ENCODE data around the gene ZNF662. TPM values are rescaled to one million over a fixed set of nuclear protein-coding genes. Genes with fewer than 3 reads are reported as not detected.

ZNF662 gene
- total RNA-seq, 1 experiment from 2014 or later = not detected

DNA sequence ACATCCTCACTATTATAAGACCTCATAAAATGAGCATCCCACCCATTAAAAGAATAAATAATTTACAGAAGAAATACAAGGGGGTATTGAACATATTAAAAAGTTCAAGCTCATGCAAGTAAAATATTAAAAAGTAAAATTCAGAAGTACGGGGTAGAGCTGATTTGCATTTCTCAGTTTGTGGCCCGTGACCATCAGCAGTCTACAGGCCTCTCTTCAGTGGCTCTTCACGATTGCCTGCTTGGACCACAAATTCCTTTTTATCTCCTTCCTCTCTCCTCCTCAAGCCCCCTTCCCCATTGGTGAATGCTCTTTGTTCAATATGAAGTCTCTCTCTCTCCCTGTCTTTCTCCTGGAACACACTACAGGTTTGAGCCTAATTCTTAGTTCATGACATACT is 49.4 kb upstream of the ZNF662 start:
- H3K4me1 ChIP-seq (ENCODE audit: control insufficient read depth in 1 of 2, insufficient read depth in 2 of 2, low read length in 2 of 2) = no peaks in the 10 kb centered on the region; a peak in 1 of 4 replicates
- H3K27me3 ChIP-seq (ENCODE audit: insufficient read depth, low read length) = no peaks in the 10 kb centered on the region
- no peaks in the 10 kb centered on the region for H4K20me1 ChIP-seq (ENCODE audit: insufficient read depth)
- H3K9me3 ChIP-seq (ENCODE audit: control insufficient read depth in 1 of 2, insufficient read depth in 1 of 2, low read depth in 1 of 2, low read length in 2 of 2) = no peaks in the 10 kb centered on the region
- POLR2A ChIA-PET = no interaction called here
- H3K4me3 ChIP-seq (replicated peaks in 1 of 2; ENCODE audit: low read depth in 1 of 2, low read length in 2 of 2) = no peak overlapping the region
- H3K9me2 ChIP-seq (ENCODE audit: insufficient read depth) = no peaks in the 10 kb centered on the region
- H3K79me2 ChIP-seq (ENCODE audit: insufficient read depth, low read length) = no peaks in the 10 kb centered on the region
- H3K9ac ChIP-seq (ENCODE audit: low read length) = no peak overlapping the region
- CTCF ChIA-PET = no interaction called here
- no TSS peak for BruUV-seq (replicated peaks)
- H2AFZ ChIP-seq (ENCODE audit: low read depth, low read length, poor library complexity, severe bottlenecking) = no peak overlapping the region
- H3K36me3 ChIP-seq (ENCODE audit: control insufficient read depth in 1 of 2, insufficient read depth in 2 of 2, low read length in 2 of 2) = no peaks in the 10 kb centered on the region
- no peak overlapping the region for H3K4me2 ChIP-seq (ENCODE audit: low read length)
- RAD21 ChIA-PET (ENCODE audit: low non-redundant PET in 1 of 2, low total read pairs in 2 of 2, uncharacterized antibody in 2 of 2, unreplicated experiment in 2 of 2) = no interaction called here
- intact Hi-C loops (cut with micrococcal nuclease) = no loop called here
- ATAC-seq (no peak), DNase-seq (ENCODE audit: low read depth, low spot score) (no peak)
- no peak overlapping the region for H3K27ac ChIP-seq (ENCODE audit: low read depth, low read length)
- TF ChIP-seq YY1 (IDR thresholded peaks at IDR 0.05; ENCODE audit: extremely low read depth, insufficient replicate concordance, low read depth, low read length) = no peak
- no peak for TF ChIP-seq ZFX (IDR thresholded peaks at IDR 0.05)
- TF ChIP-seq SIN3A (IDR thresholded peaks at IDR 0.05; ENCODE audit: low read depth) = no peak
- no peak for TF ChIP-seq ELF1 (IDR thresholded peaks at IDR 0.05; ENCODE audit: borderline replicate concordance, low read depth)
- TF ChIP-seq EGR1 (IDR thresholded peaks at IDR 0.05; ENCODE audit: low read depth) = no peak
- no peak for TF ChIP-seq CEBPB (IDR thresholded peaks at IDR 0.05; ENCODE audit: low read depth)
- TF ChIP-seq CBX3 (IDR thresholded peaks at IDR 0.05; ENCODE audit: low read depth) = no peak
- TF ChIP-seq, protein P1, sequence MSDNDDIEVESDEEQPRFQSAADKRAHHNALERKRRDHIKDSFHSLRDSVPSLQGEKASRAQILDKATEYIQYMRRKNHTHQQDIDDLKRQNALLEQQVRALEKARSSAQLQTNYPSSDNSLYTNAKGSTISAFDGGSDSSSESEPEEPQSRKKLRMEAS (IDR thresholded peaks at IDR 0.05) = no peak
- TF ChIP-seq, protein P2, sequence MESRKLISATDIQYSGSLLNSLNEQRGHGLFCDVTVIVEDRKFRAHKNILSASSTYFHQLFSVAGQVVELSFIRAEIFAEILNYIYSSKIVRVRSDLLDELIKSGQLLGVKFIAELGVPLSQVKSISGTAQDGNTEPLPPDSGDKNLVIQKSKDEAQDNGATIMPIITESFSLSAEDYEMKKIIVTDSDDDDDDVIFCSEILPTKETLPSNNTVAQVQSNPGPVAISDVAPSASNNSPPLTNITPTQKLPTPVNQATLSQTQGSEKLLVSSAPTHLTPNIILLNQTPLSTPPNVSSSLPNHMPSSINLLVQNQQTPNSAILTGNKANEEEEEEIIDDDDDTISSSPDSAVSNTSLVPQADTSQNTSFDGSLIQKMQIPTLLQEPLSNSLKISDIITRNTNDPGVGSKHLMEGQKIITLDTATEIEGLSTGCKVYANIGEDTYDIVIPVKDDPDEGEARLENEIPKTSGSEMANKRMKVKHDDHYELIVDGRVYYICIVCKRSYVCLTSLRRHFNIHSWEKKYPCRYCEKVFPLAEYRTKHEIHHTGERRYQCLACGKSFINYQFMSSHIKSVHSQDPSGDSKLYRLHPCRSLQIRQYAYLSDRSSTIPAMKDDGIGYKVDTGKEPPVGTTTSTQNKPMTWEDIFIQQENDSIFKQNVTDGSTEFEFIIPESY (IDR thresholded peaks at IDR 0.05; ENCODE audit: extremely low read depth, insufficient replicate concordance, low read length) = no peak
- no peak for TF ChIP-seq POLR2AphosphoS5 (IDR thresholded peaks at IDR 0.05; ENCODE audit: low read depth, low read length)
- no peak for TF ChIP-seq TCF7L2 (IDR thresholded peaks at IDR 0.05; ENCODE audit: borderline replicate concordance, extremely low read depth, insufficient read depth, insufficient read length)
- TF ChIP-seq, protein P3, sequence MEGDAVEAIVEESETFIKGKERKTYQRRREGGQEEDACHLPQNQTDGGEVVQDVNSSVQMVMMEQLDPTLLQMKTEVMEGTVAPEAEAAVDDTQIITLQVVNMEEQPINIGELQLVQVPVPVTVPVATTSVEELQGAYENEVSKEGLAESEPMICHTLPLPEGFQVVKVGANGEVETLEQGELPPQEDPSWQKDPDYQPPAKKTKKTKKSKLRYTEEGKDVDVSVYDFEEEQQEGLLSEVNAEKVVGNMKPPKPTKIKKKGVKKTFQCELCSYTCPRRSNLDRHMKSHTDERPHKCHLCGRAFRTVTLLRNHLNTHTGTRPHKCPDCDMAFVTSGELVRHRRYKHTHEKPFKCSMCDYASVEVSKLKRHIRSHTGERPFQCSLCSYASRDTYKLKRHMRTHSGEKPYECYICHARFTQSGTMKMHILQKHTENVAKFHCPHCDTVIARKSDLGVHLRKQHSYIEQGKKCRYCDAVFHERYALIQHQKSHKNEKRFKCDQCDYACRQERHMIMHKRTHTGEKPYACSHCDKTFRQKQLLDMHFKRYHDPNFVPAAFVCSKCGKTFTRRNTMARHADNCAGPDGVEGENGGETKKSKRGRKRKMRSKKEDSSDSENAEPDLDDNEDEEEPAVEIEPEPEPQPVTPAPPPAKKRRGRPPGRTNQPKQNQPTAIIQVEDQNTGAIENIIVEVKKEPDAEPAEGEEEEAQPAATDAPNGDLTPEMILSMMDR (IDR thresholded peaks at IDR 0.05 in 2 of 3, conservative IDR thresholded peaks at IDR 0.05 in 1 of 3; ENCODE audit: borderline replicate concordance in 1 of 3, insufficient read depth in 1 of 3, low read depth in 2 of 3, low read length in 2 of 3) = no peak
- no peak for TF ChIP-seq ZNF274 (IDR thresholded peaks at IDR 0.05; ENCODE audit: low read depth, low read length)
- TF ChIP-seq FOSL1 (IDR thresholded peaks at IDR 0.05; ENCODE audit: low read depth) = no peak
- no peak for TF ChIP-seq POLR2A (IDR thresholded peaks at IDR 0.05; ENCODE audit: borderline replicate concordance, extremely low read depth, insufficient read depth, insufficient read length)
- no peak for TF ChIP-seq SP1 (IDR thresholded peaks at IDR 0.05; ENCODE audit: low read depth)
- TF ChIP-seq SRF (IDR thresholded peaks at IDR 0.05; ENCODE audit: low read depth) = no peak
- no peak for TF ChIP-seq EZH2phosphoT487 (IDR thresholded peaks at IDR 0.05; ENCODE audit: borderline replicate concordance)
